Ishikawa (cell line): ENCODE data around the gene NDUFAB1.

Experiments
- CEBPB ChIP-seq: IDR thresholded peaks from 2 replicates; pipeline ENCODE4 v1.6.1; 2012
- EGR1 ChIP-seq: IDR thresholded peaks from 2 replicates; pipeline ENCODE4 v1.6.1; 2012
- RAD21 ChIP-seq: IDR thresholded peaks from 2 replicates; pipeline ENCODE4 v1.6.1; 2012; ENCODE audit warnings: low read depth
- TAF1 ChIP-seq: IDR thresholded peaks from 2 replicates; pipeline ENCODE4 v1.6.1; 2012; ENCODE audit warnings: low read depth, mild to moderate bottlenecking
- TEAD4 ChIP-seq: IDR thresholded peaks from 2 replicates; pipeline ENCODE4 v1.6.1; 2012
- YY1 ChIP-seq: IDR thresholded peaks from 2 replicates; pipeline ENCODE4 v1.6.1; 2012; ENCODE audit warnings: low read depth
- TF ChIP-seq, protein P1 (sequence below): IDR thresholded peaks from 2 replicates; pipeline ENCODE4 v1.6.1; 2012
- TF ChIP-seq, protein P2 (sequence below): IDR thresholded peaks from 2 replicates; pipeline ENCODE4 v1.6.1; 2012; ENCODE audit warnings: low read depth, mild to moderate bottlenecking

DNA sequence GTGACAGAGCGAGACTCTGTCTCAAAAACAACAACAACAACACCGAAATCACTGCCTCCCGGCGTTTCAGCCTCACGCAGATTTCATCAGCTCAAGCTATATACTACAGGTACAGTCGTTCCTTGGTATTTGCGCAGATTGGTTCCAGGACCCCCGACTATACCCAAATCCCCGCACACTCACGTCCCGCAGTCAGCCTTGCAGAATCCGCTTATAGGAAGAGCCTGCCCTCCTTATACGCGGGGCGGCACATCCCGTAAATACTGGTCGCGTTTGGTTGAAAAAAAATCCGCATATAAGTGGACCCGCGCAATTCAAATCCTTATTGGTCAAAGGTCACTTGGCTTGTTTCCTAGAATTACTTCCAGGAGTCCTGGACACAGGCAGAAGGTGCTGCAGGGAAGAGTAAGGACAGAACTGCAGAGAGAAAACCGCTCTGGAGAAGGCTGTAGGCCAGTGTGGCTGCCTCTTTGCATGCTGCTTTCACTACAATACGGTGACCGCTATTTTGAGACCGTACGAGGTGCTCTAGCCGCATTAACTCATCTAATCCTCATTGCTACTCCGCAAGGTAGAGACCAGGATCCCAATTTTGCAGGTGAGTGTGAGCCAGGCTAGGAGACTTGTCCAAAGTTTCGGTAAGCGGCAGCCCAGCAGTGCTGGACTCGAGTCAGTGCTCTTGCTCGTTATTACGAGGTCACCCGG lies 718 bp downstream of the NDUFAB1 start:
- TF ChIP-seq, protein P1, sequence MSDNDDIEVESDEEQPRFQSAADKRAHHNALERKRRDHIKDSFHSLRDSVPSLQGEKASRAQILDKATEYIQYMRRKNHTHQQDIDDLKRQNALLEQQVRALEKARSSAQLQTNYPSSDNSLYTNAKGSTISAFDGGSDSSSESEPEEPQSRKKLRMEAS: no peak
- TF ChIP-seq EGR1 (no peak), TAF1 (no peak), TEAD4 (no peak), RAD21 (no peak), YY1 (no peak), CEBPB (no peak)
- TF ChIP-seq, protein P2, sequence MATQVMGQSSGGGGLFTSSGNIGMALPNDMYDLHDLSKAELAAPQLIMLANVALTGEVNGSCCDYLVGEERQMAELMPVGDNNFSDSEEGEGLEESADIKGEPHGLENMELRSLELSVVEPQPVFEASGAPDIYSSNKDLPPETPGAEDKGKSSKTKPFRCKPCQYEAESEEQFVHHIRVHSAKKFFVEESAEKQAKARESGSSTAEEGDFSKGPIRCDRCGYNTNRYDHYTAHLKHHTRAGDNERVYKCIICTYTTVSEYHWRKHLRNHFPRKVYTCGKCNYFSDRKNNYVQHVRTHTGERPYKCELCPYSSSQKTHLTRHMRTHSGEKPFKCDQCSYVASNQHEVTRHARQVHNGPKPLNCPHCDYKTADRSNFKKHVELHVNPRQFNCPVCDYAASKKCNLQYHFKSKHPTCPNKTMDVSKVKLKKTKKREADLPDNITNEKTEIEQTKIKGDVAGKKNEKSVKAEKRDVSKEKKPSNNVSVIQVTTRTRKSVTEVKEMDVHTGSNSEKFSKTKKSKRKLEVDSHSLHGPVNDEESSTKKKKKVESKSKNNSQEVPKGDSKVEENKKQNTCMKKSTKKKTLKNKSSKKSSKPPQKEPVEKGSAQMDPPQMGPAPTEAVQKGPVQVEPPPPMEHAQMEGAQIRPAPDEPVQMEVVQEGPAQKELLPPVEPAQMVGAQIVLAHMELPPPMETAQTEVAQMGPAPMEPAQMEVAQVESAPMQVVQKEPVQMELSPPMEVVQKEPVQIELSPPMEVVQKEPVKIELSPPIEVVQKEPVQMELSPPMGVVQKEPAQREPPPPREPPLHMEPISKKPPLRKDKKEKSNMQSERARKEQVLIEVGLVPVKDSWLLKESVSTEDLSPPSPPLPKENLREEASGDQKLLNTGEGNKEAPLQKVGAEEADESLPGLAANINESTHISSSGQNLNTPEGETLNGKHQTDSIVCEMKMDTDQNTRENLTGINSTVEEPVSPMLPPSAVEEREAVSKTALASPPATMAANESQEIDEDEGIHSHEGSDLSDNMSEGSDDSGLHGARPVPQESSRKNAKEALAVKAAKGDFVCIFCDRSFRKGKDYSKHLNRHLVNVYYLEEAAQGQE: no peak
